Colonic mucosa (tissue), 4 donors: ENCODE data around the gene LPIN1. TPM values are rescaled to one million over a fixed set of nuclear protein-coding genes. Genes with fewer than 3 reads are reported as not detected.

Experiments used
- DNase-seq: peaks from one replicate; pipeline ENCODE4 v3.0.0-alpha.2; 2020
- H3K27ac ChIP-seq: fragments of 200-600 bp; one replicate; pipeline ENCODE4 v1.8.0; 2021
- H3K27me3 ChIP-seq: fragments of 200-600 bp; one replicate; pipeline ENCODE4 v1.8.0; 2021
- H3K36me3 ChIP-seq: fragments of 200-600 bp; one replicate; pipeline ENCODE4 v1.8.0; 2021
- H3K4me1 ChIP-seq: fragments of 200-600 bp; one replicate; pipeline ENCODE4 v1.8.0; 2021; ENCODE audit warnings: mild to moderate bottlenecking
- H3K4me3 ChIP-seq: fragments of 200-600 bp; one replicate; pipeline ENCODE4 v1.8.0; 2021
- H3K9ac ChIP-seq, 2 donors: one replicate each; pipeline ENCODE4 v1.7.0; 2013; ENCODE audit warnings: control low read depth in 2 of 2, low read depth in 2 of 2, low read length in 2 of 2
- H3K9me3 ChIP-seq: fragments of 200-600 bp; one replicate; pipeline ENCODE4 v1.8.0; 2021
- CTCF ChIP-seq: fragments of 200-600 bp; IDR thresholded peaks from one replicate; pipeline ENCODE4 v1.8.0; 2022; ENCODE audit warnings: antibody characterized with exemption, mild to moderate bottlenecking
- intact Hi-C: fragments of 100-400 bp; cut with DNase I; formaldehyde crosslinking; loops from one replicate; pipeline ENCODE4 v1.14.1; 2022
- total RNA-seq, 2 donors: library from RNA; stranded (reverse); fragmentation: NEBNext Ultra II Directional in 1 of 2; extraction: Animal tissue kit (Norgen Biotek cat#: 25700) in 1 of 2; gene quantifications; one replicate each; pipeline ENCODE4 v1.2.1, GENCODE V29; 2021
- donor health status: healthy.
- donor health status: DM: no; HTN: no; CAD: no.
- donor health status: DM: no; HTN: no; CAD: no.

The LPIN1 gene
- total RNA-seq, 2 donors from 2014 or later = 17.3 to 45.7 TPM

DNA sequence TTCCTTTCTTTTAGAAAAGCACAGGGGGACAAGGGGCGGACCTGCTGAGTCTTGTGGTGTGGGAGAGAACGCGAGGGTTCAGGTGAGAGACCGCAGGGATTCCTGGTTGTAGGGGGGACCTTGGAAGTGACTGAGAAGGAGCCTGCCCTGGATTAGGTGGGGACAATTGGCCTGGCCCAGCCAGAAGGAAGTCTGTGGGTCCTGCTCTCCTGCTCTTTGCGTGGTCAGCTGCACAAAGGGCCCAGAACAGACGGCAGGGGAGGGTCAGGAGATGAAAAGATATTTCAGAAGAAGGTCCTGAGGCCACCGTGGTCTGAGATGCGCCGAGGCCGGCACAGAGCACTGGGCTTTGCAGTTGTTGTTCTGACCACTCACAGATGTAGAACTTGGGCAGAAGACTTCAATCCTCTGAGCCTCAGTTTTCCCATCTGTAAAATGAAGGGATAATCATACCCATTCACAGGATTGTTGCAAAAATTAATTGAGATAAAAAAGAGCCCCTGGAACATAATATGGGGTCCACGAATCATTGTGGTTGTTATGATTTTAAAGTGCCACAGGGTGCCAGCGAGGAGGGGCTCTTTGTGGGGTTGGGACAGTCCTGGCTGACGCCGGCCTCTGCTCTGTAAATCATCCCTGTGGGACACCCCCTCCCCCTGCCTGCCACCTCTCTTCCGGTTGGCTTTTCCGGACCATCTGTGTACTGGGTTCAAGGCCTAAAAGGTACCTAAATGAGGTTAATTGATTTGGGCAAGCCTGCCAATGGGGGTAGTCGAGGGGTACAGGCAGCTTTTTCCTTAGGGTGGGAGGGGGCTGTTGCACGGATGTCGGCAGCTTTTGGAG is 1.8 kb downstream of the LPIN1 start:
- DNase-seq = no peak
- no peak for TF ChIP-seq CTCF
- H3K27me3 ChIP-seq = no peaks in the 10 kb centered on the region
- peak overlapping the region; percentile 75 for H3K4me3 ChIP-seq
- no peaks in the 10 kb centered on the region for H3K9me3 ChIP-seq
- intact Hi-C loops = no loop called here
- H3K36me3 ChIP-seq = no peaks in the 10 kb centered on the region
- H3K27ac ChIP-seq = no peak overlapping the region
- peaks cover 21% of the 10 kb centered on the region for H3K4me1 ChIP-seq
- peak overlapping the region; percentile 59 to 87 for H3K9ac ChIP-seq

DNA sequence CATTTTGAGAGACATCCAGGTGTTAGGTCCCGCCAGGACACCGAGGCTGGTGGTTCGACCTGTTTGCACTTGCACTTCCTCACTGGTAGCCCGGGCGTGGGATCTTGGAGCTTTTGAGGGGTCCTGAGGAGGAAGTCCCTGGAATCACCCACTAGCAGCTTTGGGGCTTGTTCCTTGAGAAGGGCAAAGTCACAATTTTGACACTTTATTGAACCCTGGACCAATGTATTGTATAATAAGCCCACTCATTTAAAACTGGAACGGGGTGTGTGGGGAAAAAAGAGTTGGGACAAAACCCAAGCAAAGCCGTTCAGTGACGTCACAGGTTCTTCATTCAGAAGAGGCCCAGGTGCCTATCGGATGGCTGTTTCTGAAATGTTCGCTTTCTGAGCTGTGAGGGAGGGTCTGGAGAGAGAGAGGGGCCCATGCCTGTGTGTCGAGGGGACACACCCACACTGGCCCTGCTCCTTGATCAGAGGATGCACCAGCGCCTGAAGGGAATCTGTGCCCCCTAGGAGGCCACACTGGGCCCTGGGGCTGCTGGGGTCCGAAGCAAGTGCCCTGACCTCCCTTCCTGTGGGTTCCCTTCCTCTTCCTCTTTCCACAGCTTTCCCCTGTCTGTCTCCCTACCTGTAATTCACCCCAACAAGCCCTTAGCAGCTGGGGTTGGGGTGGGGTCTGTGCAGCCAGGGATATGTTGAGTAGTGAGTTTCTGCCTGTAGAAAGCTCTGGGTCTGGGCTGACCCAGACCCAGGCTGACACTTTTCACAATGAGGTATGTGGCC is 2.6 kb downstream of the LPIN1 start:
- intact Hi-C loops = no loop called here
- Histone ChIP-seq H3K4me1 (peaks cover 24% of the 10 kb centered on the region), H3K9me3 (no peaks in the 10 kb centered on the region), H3K9ac (peak overlapping the region; percentile 36 to 38), H3K27me3 (no peaks in the 10 kb centered on the region), H3K36me3 (no peaks in the 10 kb centered on the region), H3K27ac (peak overlapping the region; percentile 35), H3K4me3 (no peak overlapping the region)
- DNase-seq = no peak
- no peak for TF ChIP-seq CTCF

- Histone ChIP-seq H3K36me3 (no peaks in the 10 kb centered on the region), H3K27ac (peak overlapping the region; percentile 35), H3K27me3 (no peaks in the 10 kb centered on the region), H3K4me3 (no peak overlapping the region), H3K9me3 (no peaks in the 10 kb centered on the region), H3K4me1 (peaks cover 28% of the 10 kb centered on the region), H3K9ac (peak overlapping the region; percentile 36 to 38)
- no peak for DNase-seq
- TF ChIP-seq CTCF = no peak
- intact Hi-C loops = no loop called here
These were observed 3.4 kb downstream of the LPIN1 start for GRCh38 chr2:11749646-11750349.

DNA sequence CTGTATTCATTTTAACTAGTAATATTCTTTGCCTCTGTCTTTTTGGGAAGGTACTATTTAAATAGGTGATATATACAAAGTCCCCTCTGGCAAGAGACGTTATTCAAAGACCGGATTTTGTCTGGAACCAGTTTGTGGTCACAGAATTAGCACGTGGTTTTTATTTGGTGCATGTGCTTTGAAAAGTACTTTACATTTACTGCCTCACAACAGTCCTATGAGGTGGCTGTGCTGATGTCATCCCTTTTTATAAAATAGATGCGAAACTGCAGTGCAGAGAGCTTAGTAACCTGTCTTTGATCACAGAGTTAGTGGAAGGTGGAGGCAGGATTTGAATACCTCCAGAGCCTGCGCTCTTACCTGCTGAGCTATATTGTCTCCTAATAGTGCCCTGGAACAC is 4.0 kb downstream of the LPIN1 start:
- no peak for TF ChIP-seq CTCF
- no peaks in the 10 kb centered on the region for H3K27me3 ChIP-seq
- H3K4me1 ChIP-seq = peaks cover 27% of the 10 kb centered on the region
- peak overlapping the region in 1 of 2 donors; percentile 36 for H3K9ac ChIP-seq
- no peak overlapping the region for H3K27ac ChIP-seq
- no peak overlapping the region for H3K4me3 ChIP-seq
- H3K36me3 ChIP-seq = no peaks in the 10 kb centered on the region
- no peaks in the 10 kb centered on the region for H3K9me3 ChIP-seq
- no peak for DNase-seq
- intact Hi-C loops = no loop called here

DNA sequence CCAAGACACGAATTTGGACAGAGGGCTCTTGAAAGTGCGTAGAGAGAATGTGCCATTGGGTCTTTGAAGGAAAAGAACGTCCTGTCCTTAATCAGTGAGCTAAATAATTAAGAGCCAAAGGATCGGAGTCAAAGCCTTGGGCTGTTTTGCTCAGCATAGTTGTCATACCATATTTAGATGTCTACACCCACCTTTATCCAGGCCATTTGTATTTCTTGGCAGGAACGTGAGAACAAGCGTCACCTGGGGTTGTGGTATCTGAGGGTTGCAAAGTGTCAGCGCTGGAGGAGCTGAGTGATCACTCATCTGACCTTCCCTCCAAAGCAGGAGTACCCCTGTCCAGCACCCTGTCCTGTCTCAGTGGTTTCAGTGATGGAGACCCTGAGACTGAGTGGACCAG is 4.5 kb downstream of the LPIN1 start:
- H3K9ac ChIP-seq = no peak overlapping the region

More for the DNA sequence above, 4.5 kb downstream of the LPIN1 start:
- TF ChIP-seq CTCF = no peak
- intact Hi-C loops = no loop called here
- no peak for DNase-seq
- Histone ChIP-seq H3K27me3 (no peaks in the 10 kb centered on the region), H3K27ac (no peak overlapping the region), H3K4me3 (no peak overlapping the region), H3K36me3 (no peaks in the 10 kb centered on the region), H3K9me3 (no peaks in the 10 kb centered on the region), H3K4me1 (peaks cover 22% of the 10 kb centered on the region)
